GM12873 (cell line): Measurements from ENCODE around the gene LMLN.

ENCODE experiments used
- CTCF ChIP-seq: IDR thresholded peaks from 2 replicates; pipeline ENCODE4 v1.5.1; 2012; ENCODE audit warnings: low read depth, mild to moderate bottlenecking, moderate library complexity, low read length, control low read depth; ENCODE audit not compliant: insufficient read depth; ENCODE audit errors: missing control alignments

Gene LMLN

GRCh38 chr3:197953881-197954280 is 6.1 kb upstream of the LMLN start:
- TF ChIP-seq CTCF: no peak

DNA sequence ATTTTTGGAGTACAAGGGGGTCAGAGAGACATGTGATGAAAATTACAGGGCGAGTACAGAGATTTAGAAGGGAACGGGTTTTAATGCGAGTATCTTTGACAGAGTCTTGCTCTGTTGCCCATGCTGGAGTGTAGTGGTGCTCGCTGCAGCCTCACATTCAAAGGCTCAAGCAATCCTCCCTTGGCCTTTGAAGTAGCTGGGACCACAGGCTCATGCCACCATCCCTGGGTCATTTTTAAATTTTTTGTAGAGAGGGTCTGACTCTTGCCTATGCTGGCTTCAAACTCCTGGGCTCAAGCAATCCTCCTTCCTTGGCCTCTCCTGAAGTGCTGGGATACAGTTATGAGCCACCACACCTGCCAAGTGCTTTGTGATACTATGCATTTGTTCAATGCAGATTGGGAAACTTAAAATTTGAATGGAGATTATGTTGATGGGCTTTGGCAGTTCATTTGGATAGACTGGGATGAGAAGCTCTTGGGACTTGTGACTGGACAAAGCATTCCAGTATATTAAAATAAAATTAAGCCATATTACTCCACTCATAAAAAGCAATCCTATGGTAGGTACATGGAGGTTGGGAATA is 4.0 kb upstream of the LMLN start:
- no peak for TF ChIP-seq CTCF

DNA sequence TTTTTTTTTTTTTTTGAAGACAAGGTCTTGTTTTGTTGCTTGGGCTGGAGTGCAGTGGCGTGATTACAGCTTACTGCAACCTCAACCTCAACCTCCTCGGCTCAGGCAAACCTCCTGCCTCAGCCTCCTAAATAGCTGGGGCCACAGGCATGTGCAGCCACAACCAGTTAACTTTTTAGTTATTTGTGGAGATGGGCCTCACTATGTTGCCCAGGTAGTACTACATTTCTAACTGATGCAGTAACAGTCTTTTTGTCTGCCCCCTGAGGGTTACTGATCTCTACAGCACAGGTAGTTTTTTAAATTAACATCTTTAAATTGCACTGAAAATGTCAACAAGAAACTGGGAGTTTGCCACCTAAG is 3.4 kb upstream of the LMLN start:
- no peak for TF ChIP-seq CTCF

DNA sequence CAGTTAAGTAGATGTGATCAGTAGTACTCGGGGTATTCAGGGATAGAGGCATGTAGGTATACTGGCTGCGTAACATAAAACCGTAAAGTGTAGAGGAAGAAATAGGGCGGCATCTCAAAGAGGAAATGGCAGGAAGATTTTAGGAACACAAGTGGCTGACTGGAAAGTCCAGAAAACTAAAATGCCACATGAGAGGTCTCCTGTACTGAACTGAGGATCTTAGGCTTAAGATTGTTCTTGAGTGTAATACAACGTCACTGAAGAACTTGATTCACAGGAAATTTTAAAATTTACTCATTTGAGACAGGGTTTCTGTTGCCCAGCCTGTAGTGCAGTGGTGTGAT is 2.3 kb upstream of the LMLN start:
- no peak for TF ChIP-seq CTCF

DNA sequence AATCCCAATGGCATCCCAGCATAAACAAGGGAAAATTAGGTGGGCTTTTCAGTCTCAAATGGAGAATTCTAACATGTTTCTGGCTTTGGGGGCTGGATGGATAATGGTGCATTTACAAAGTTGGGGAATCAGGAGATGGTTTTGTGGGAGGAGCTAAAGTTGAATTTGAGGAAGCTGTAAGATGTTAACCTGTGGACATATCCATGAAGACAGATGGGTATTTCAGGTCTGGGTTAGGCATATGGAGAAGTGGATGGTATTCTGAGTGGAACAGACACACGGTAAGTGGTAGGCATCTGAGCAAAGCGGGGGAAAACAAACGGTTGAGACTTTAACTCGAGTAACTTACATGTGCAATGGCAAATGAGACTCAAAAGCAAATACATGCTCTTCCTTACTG is 1.7 kb upstream of the LMLN start:
- no peak for TF ChIP-seq CTCF

- no peak for TF ChIP-seq CTCF
Observed at GRCh38 chr3:197959500-197959890, 522 bp upstream of the LMLN start.

- no peak for TF ChIP-seq CTCF
Observed at GRCh38 chr3:197960694-197961581, 921 bp downstream of the LMLN start.
